Spleen (tissue), 11 donors: ENCODE measurements around the gene EVL. TPM values are rescaled to one million over a fixed set of nuclear protein-coding genes. Genes with fewer than 3 reads are reported as not detected.

Source experiments
- DNase-seq: peaks from one replicate; pipeline ENCODE4 v3.0.0-alpha.2; 2020
- H3K27ac ChIP-seq, 8 donors: fragments of 200-600 bp; sonication (generic) in 7 of 8; 1 replicate in 4 of 8; 2 replicates in 4 of 8; pipeline versions ENCODE4 v1.5.0 to v1.8.0; 2016 to 2021; ENCODE audit warnings: inconsistent platforms in 4 of 8, mild to moderate bottlenecking in 4 of 8, moderate library complexity in 1 of 8
- H3K27me3 ChIP-seq, 7 donors: fragments of 200-600 bp; sonication (generic) in 6 of 7; replicated peaks in 1 of 7; 1 replicate in 4 of 7; 2 replicates in 3 of 7; pipeline versions ENCODE4 v1.5.0 to v1.8.0; 2016 to 2021; ENCODE audit warnings: inconsistent platforms in 3 of 7, mild to moderate bottlenecking in 1 of 7
- H3K36me3 ChIP-seq, 6 donors: fragments of 200-600 bp; sonication (generic) in 5 of 6; 1 replicate in 4 of 6; 2 replicates in 2 of 6; pipeline versions ENCODE4 v1.5.0 to v1.8.0; 2016 to 2021; ENCODE audit warnings: inconsistent platforms in 2 of 6
- H3K4me1 ChIP-seq, 6 donors: fragments of 200-600 bp; sonication (generic) in 5 of 6; 1 replicate in 3 of 6; 2 replicates in 3 of 6; pipeline versions ENCODE4 v1.5.0 to v1.8.0; 2016 to 2021; ENCODE audit warnings: inconsistent platforms in 3 of 6
- H3K4me3 ChIP-seq, 8 donors: fragments of 200-600 bp; sonication (generic) in 7 of 8; 1 replicate in 4 of 8; 2 replicates in 4 of 8; pipeline versions ENCODE4 v1.5.0 to v1.8.0; 2016 to 2021; ENCODE audit warnings: inconsistent platforms in 4 of 8, mild to moderate bottlenecking in 4 of 8, moderate library complexity in 2 of 8
- H3K9me3 ChIP-seq, 8 donors: fragments of 200-600 bp; sonication (generic) in 7 of 8; 1 replicate in 4 of 8; 2 replicates in 4 of 8; pipeline versions ENCODE4 v1.5.0 to v1.8.0; 2016 to 2021; ENCODE audit warnings: inconsistent platforms in 4 of 8
- POLR2A ChIP-seq, 3 donors: fragments of 450-650 bp; IDR thresholded peaks; one replicate each; pipeline ENCODE4 v1.5.1; 2017; ENCODE audit warnings: antibody characterized with exemption in 3 of 3, mild to moderate bottlenecking in 1 of 3
- POLR2AphosphoS5 ChIP-seq, 3 donors: sonication (generic); formaldehyde crosslinking; IDR thresholded peaks; one replicate each; pipeline ENCODE4 v1.5.1; 2017; ENCODE audit warnings: antibody characterized with exemption in 3 of 3
- WGBS, 5 donors: extraction: QIAGEN DNeasy Blood & Tissue Kit in 3 of 5; methylation state at CpG; one replicate each; pipeline versions ENCODE4 v1.1.5 to v1.1.7; 2013 to 2018; 5-methylcytosine and 5-hydroxymethylcytosine counted together
- intact Hi-C: fragments of 100-400 bp; cut with DNase I; formaldehyde crosslinking; loops from one replicate; pipeline ENCODE4 v1.15.0; 2023; ENCODE audit warnings: low total_unique reads
- polyA plus RNA-seq, 3 donors: library from polyadenylated mRNA; stranded (reverse); fragments of 200-250 nt; gene quantifications; one replicate each; pipeline ENCODE4 v1.2.1, GENCODE V29; 2013
- total RNA-seq, 7 donors: library from RNA; depleted of rRNA in 3 of 7; stranded (reverse); fragments of >200 nt in 3 of 7; fragmentation: NEBNext Ultra II Directional in 4 of 7; extraction: Animal tissue kit (Norgen Biotek cat#: 25700) in 4 of 7; gene quantifications; one replicate each; pipeline versions ENCODE4 v1.1.0 to v1.2.1, GENCODE V29; 2016 to 2021
- TF ChIP-seq, protein P1 (sequence below), 11 experiments: fragments of 200-600 bp in 7 of 11; fragments of 450-650 bp in 4 of 11; sonication (generic) in 4 of 11; IDR thresholded peaks in 8 of 11; conservative IDR thresholded peaks in 3 of 11; 1 replicate in 7 of 11; 2 replicates in 4 of 11; pipeline versions ENCODE4 v1.4.0 to v1.8.0; 2016 to 2021; ENCODE audit warnings: antibody characterized with exemption in 11 of 11, inconsistent platforms in 4 of 11, mild to moderate bottlenecking in 1 of 11
- donor health status: healthy with polysubstance abuse.
- donor health status: DM: no; HTN: no; CAD: no; lungs with moderate emphysema.
- donor health status: DM: no; HTN: no; CAD: no.
- donor health status: Bipolar disorder and iron deficiency.
- donor health status: healthy.
- donor health status: DM: no; HTN: no; CAD: no.
- donor health status: DM: yes; HTN: yes; CAD: no.

EVL gene
- total and polyA plus RNA-seq, 10 donors: 169 to 336 (median 271) TPM

- Histone ChIP-seq H3K4me3 (no peak overlapping the region), H3K27ac (peak overlapping the region in 6 of 8 donors; percentile 6 to 80 (median 71)), H3K27me3 (no peaks in the 10 kb centered on the region), H3K9me3 (no peaks in the 10 kb centered on the region), H3K36me3 (peaks cover 0 to 99% (median 25%) of the 10 kb centered on the region in 6 donors), H3K4me1 (peaks cover 51 to 99% (median 77%) of the 10 kb centered on the region in 6 donors)
- 80 to 89% (median 82%) methylated on average over 7 of the region's 7 CpGs for WGBS, 5 donors
- intact Hi-C loops: loop anchor here (10.0 kb wide), 1 partner anchor 50 kb away; no protein-coding TSS in a partner anchor
- TF ChIP-seq POLR2A (IDR thresholded peaks at IDR 0.05): no peak
- TF ChIP-seq, protein P1, sequence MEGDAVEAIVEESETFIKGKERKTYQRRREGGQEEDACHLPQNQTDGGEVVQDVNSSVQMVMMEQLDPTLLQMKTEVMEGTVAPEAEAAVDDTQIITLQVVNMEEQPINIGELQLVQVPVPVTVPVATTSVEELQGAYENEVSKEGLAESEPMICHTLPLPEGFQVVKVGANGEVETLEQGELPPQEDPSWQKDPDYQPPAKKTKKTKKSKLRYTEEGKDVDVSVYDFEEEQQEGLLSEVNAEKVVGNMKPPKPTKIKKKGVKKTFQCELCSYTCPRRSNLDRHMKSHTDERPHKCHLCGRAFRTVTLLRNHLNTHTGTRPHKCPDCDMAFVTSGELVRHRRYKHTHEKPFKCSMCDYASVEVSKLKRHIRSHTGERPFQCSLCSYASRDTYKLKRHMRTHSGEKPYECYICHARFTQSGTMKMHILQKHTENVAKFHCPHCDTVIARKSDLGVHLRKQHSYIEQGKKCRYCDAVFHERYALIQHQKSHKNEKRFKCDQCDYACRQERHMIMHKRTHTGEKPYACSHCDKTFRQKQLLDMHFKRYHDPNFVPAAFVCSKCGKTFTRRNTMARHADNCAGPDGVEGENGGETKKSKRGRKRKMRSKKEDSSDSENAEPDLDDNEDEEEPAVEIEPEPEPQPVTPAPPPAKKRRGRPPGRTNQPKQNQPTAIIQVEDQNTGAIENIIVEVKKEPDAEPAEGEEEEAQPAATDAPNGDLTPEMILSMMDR (IDR thresholded peaks at IDR 0.05 in 8 of 11, conservative IDR thresholded peaks at IDR 0.05 in 3 of 11): peak in 1 of 11 experiments; percentile 25
- no peak for DNase-seq
These were observed 39.5 kb downstream of the EVL start for GRCh38 chr14:100104523-100105300.

DNA sequence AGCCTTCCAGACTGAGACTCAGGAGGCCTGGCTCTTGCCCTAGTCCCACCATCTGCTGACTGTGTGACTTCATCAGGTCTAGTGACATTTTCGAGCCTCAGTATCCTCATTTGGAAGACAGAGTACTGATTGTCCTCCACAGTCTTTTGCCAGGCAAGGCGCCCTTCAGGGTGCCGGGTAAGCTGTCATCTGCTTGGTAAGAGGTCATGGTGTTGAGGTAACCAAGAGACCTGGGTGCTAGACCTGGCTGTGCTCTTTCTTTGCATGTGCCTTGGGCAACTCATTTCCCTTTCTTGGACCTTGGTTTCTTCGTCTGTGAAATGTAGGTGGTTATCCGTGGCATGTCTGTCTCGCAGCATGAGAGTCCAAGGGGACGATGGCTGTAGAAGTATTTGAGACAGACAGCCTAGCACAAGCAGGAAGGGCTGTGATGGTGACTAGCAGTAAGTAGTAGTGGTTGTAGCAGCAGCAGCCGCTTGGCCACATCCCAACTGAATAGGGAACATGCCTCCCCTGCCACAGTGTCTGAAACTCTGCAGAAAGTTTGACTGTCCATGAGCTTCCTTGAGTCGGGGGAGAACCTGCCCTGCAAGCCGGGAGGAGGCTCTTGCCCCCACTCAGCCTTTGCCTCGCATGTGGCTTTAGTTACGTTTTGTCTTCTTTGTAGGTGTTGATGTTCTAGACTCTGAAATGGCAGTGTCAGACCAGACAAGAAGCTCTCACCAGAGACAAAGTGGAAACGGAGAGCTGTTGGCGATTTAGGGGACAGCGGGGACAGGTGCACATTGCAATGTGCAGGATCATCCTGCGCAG lies 40.3 kb downstream of the EVL start:
- Histone ChIP-seq H3K9me3 (no peaks in the 10 kb centered on the region), H3K4me1 (peaks cover 51 to 95% (median 75%) of the 10 kb centered on the region in 6 donors), H3K27me3 (no peaks in the 10 kb centered on the region), H3K27ac (peak overlapping the region in 5 of 8 donors; percentile 12 to 80 (median 70)), H3K4me3 (no peak overlapping the region), H3K36me3 (peaks cover 0 to 99% (median 26%) of the 10 kb centered on the region in 6 donors)
- TF ChIP-seq POLR2A (IDR thresholded peaks at IDR 0.05): no peak
- TF ChIP-seq POLR2AphosphoS5 (IDR thresholded peaks at IDR 0.05): no peak
- WGBS, 5 donors: 55 to 80% (median 62%) methylated on average over 15 to 16 of the region's 16 CpGs
- intact Hi-C loops: loop anchor here (2.0 to 10.0 kb wide), 2 partner anchors 51 to 123 kb away; no protein-coding TSS in a partner anchor
- no peak for DNase-seq

DNA sequence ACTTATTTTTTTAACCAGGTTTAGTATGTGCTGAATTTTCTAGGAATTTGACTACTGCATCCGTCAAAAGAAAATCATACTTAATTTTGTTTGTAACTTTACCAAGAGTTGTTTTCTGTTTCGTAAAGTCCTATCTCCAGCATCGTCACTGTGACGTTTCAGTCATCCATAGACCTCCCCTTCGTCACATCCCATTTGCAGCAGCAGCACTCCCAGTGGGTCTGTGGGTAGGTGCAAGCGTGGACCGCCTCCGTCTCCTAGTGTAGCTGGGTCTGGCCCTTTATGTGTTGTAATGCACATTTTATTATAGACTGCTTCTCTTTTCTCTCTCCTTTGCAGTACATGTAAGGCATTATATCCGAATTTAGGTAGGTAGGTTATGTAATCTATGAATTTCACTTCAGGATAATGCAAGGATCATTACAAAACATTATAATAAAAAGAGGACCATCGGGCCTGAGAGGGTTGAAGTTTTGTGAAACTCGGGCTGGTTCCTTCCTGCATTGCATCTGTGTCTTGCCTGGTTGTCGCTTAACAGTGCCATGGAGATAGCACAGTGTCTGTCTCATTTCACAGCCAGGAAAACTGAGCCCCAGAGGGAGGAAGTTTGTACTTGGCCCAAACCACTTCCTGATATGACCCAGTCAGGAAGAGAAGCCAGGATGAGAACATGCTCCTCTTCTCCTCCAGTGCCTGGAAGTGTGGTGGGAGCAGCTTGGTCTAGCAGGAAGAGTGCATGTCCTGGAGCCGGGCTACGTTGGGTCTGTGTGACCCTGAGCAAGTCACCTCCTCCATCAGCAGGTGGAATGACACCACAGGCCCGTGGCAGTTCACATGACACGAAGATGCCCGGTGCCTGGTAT lies 41.3 kb downstream of the EVL start:
- H3K27ac ChIP-seq: peak overlapping the region in 7 of 8 donors; percentile 7 to 80 (median 42)
- peaks cover 51 to 89% (median 73%) of the 10 kb centered on the region in 6 donors for H3K4me1 ChIP-seq
- TF ChIP-seq, protein P1 (IDR thresholded peaks at IDR 0.05 in 8 of 11, conservative IDR thresholded peaks at IDR 0.05 in 3 of 11): no peak
- TF ChIP-seq POLR2AphosphoS5 (IDR thresholded peaks at IDR 0.05): peak; percentile 30 to 48 (median 33)

GRCh38 chr14:100107236-100107635 lies 42.0 kb downstream of the EVL start:
- peak overlapping the region in 7 of 8 donors; percentile 7 to 80 (median 42) for H3K27ac ChIP-seq
- WGBS, 5 donors: 72 to 89% (median 79%) methylated on average over 5 of the region's 5 CpGs
- peak overlapping the region in 1 of 8 donors; percentile 1 for H3K4me3 ChIP-seq
- H3K9me3 ChIP-seq: no peaks in the 10 kb centered on the region
- intact Hi-C loops: loop anchor here (2.0 to 10.0 kb wide), 2 partner anchors 52 to 124 kb away; no protein-coding TSS in a partner anchor
- no peaks in the 10 kb centered on the region for H3K27me3 ChIP-seq
- DNase-seq: no peak
- no peak for TF ChIP-seq POLR2AphosphoS5 (IDR thresholded peaks at IDR 0.05)
- TF ChIP-seq, protein P1 (IDR thresholded peaks at IDR 0.05 in 8 of 11, conservative IDR thresholded peaks at IDR 0.05 in 3 of 11): no peak
- TF ChIP-seq POLR2A (IDR thresholded peaks at IDR 0.05): no peak
- peaks cover 0 to 96% (median 28%) of the 10 kb centered on the region in 6 donors for H3K36me3 ChIP-seq
- peaks cover 43 to 82% (median 68%) of the 10 kb centered on the region in 6 donors for H3K4me1 ChIP-seq

More for the DNA sequence above, 41.3 kb downstream of the EVL start:
- H3K36me3 ChIP-seq: peaks cover 0 to 96% (median 28%) of the 10 kb centered on the region in 6 donors
- no peaks in the 10 kb centered on the region for H3K9me3 ChIP-seq
- H3K27me3 ChIP-seq: no peaks in the 10 kb centered on the region
- intact Hi-C loops: loop anchor here (2.0 to 10.0 kb wide), 2 partner anchors 52 to 124 kb away; no protein-coding TSS in a partner anchor
- H3K4me3 ChIP-seq: peak overlapping the region in 1 of 8 donors; percentile 1
- WGBS, 5 donors: 41 to 60% (median 46%) methylated on average over 17 of the region's 17 CpGs
- DNase-seq: no peak
